ENCODE data around the gene ZNF665. TPM values are rescaled to one million over a fixed set of nuclear protein-coding genes. Genes with fewer than 3 reads are reported as not detected.

Gene ZNF665
- total RNA-seq, 4 donors from 2014 or later: 2.1 to 32.1 (median 4.1) TPM

- no peak for ATAC-seq
- H3K9me3 ChIP-seq: peaks cover 0 to 44% (median 0%) of the 10 kb centered on the region in 3 donors
- H3K36me3 ChIP-seq: peaks cover 0 to 24% of the 10 kb centered on the region in 2 donors
- H3K27me3 ChIP-seq: no peaks in the 10 kb centered on the region
- TF ChIP-seq POLR2AphosphoS5 (IDR thresholded peaks at IDR 0.05) (no peak), EP300 (IDR thresholded peaks at IDR 0.05) (no peak), POLR2A (IDR thresholded peaks at IDR 0.05) (no peak), CTCF (IDR thresholded peaks at IDR 0.05) (no peak)
- 61 to 78% methylated on average over 3 of the region's 3 CpGs for WGBS, 2 donors (ENCODE audit: low coverage in 1 of 2)
- no peak overlapping the region for H3K4me3 ChIP-seq
- no peak overlapping the region for H3K27ac ChIP-seq
- H3K4me1 ChIP-seq: peaks cover 0 to 27% (median 10%) of the 10 kb centered on the region in 3 donors
Observed at GRCh38 chr19:53161123-53161522, 32.0 kb downstream of the ZNF665 start.

- no peak for ATAC-seq
- Histone ChIP-seq H3K4me3 (no peak overlapping the region), H3K9me3 (peaks cover 0 to 36% (median 0%) of the 10 kb centered on the region in 3 donors), H3K36me3 (peaks cover 0 to 24% of the 10 kb centered on the region in 2 donors), H3K4me1 (peaks cover 0 to 28% (median 10%) of the 10 kb centered on the region in 3 donors), H3K27me3 (no peaks in the 10 kb centered on the region), H3K27ac (no peak overlapping the region)
- 87 to 100% methylated on average over 2 to 3 of the region's 3 CpGs for WGBS, 2 donors (ENCODE audit: low coverage in 1 of 2)
- TF ChIP-seq CTCF (IDR thresholded peaks at IDR 0.05): no peak
- no peak for TF ChIP-seq POLR2AphosphoS5 (IDR thresholded peaks at IDR 0.05)
- no peak for TF ChIP-seq EP300 (IDR thresholded peaks at IDR 0.05)
- TF ChIP-seq POLR2A (IDR thresholded peaks at IDR 0.05): no peak
Observed at GRCh38 chr19:53160350-53160749, 32.8 kb downstream of the ZNF665 start.

- H3K4me3 ChIP-seq: peak overlapping the region; percentile 62 to 66
- peaks cover 0 to 28% (median 10%) of the 10 kb centered on the region in 3 donors for H3K4me1 ChIP-seq
- H3K9me3 ChIP-seq: peaks cover 0 to 16% (median 0%) of the 10 kb centered on the region in 3 donors
- TF ChIP-seq POLR2A (IDR thresholded peaks at IDR 0.05) (no peak), CTCF (IDR thresholded peaks at IDR 0.05) (no peak), POLR2AphosphoS5 (IDR thresholded peaks at IDR 0.05) (no peak), EP300 (IDR thresholded peaks at IDR 0.05) (no peak)
- 2% methylated on average over 33 of the region's 41 CpGs; no CpG with 5 or more reads in 1 of the 2 donors for WGBS, 2 donors (ENCODE audit: low coverage in 1 of 2)
- H3K27ac ChIP-seq: peak overlapping the region; percentile 41 to 85 (median 76)
- H3K27me3 ChIP-seq: no peaks in the 10 kb centered on the region
- ATAC-seq: peak; percentile 17
- peaks cover 0 to 35% of the 10 kb centered on the region in 2 donors for H3K36me3 ChIP-seq
Observed at GRCh38 chr19:53158119-53158656, 35.0 kb downstream of the ZNF665 start.

- no peak for ATAC-seq
- Histone ChIP-seq H3K4me3 (peak overlapping the region; percentile 62 to 66), H3K36me3 (peaks cover 0 to 40% of the 10 kb centered on the region in 2 donors), H3K27me3 (no peaks in the 10 kb centered on the region), H3K9me3 (peaks cover 0 to 11% (median 0%) of the 10 kb centered on the region in 3 donors), H3K27ac (peak overlapping the region in 3 of 4 donors; percentile 72 to 85 (median 79)), H3K4me1 (peaks cover 0 to 28% (median 10%) of the 10 kb centered on the region in 3 donors)
- 9 to 12% methylated on average over 6 to 7 of the region's 7 CpGs for WGBS, 2 donors (ENCODE audit: low coverage in 1 of 2)
- TF ChIP-seq EP300 (IDR thresholded peaks at IDR 0.05) (no peak), POLR2AphosphoS5 (IDR thresholded peaks at IDR 0.05) (no peak), CTCF (IDR thresholded peaks at IDR 0.05) (no peak), POLR2A (IDR thresholded peaks at IDR 0.05) (no peak)
Observed at GRCh38 chr19:53157626-53158025, 35.5 kb downstream of the ZNF665 start.

- ATAC-seq: no peak
- peak overlapping the region in 1 of 2 donors; percentile 66 for H3K4me3 ChIP-seq
- no peaks in the 10 kb centered on the region for H3K27me3 ChIP-seq
- peaks cover 0 to 48% of the 10 kb centered on the region in 2 donors for H3K36me3 ChIP-seq
- no peak for TF ChIP-seq CTCF (IDR thresholded peaks at IDR 0.05)
- TF ChIP-seq POLR2AphosphoS5 (IDR thresholded peaks at IDR 0.05): no peak
- no peak for TF ChIP-seq POLR2A (IDR thresholded peaks at IDR 0.05)
- TF ChIP-seq EP300 (IDR thresholded peaks at IDR 0.05): no peak
- peak overlapping the region in 1 of 4 donors; percentile 79 for H3K27ac ChIP-seq
- H3K9me3 ChIP-seq: peaks cover 0 to 11% (median 0%) of the 10 kb centered on the region in 3 donors
- WGBS, 2 donors (ENCODE audit: low coverage in 1 of 2): 82 to 83% methylated on average over 9 of the region's 9 CpGs
- H3K4me1 ChIP-seq: peaks cover 0 to 28% (median 10%) of the 10 kb centered on the region in 3 donors
Observed at GRCh38 chr19:53156850-53157249, 36.3 kb downstream of the ZNF665 start.
